ENCODE data around the gene FGF7.
"Not testable (repeated sequence)": the region's sequence is repeated elsewhere in the genome, so short reads cannot be mapped to it uniquely, and the experiment has no call there.

Gene FGF7

GRCh38 chr15:49495993-49496753 lies 73.1 kb downstream of the FGF7 start:
- DNase-seq: no peak

- no peak for DNase-seq
Observed at GRCh38 chr15:49501586-49501985, 78.5 kb downstream of the FGF7 start.

- DNase-seq: no peak
Observed at GRCh38 chr15:49506341-49506740, 83.3 kb downstream of the FGF7 start.

- DNase-seq: no peak
Observed at GRCh38 chr15:49507261-49507660, 84.2 kb downstream of the FGF7 start.

- DNase-seq: not testable (repeated sequence)
Observed at GRCh38 chr15:49512739-49513138, 89.7 kb downstream of the FGF7 start.

GRCh38 chr15:49521802-49522201 lies 98.8 kb downstream of the FGF7 start:
- DNase-seq: no peak

- no peak for DNase-seq
Observed at GRCh38 chr15:49528289-49528688, 105.2 kb downstream of the FGF7 start.

- no peak for DNase-seq
Observed at GRCh38 chr15:49530092-49530491, 107.0 kb downstream of the FGF7 start.
